Measurements from ENCODE around the gene RASAL2.
"Not testable (repeated sequence)": the region's sequence is repeated elsewhere in the genome, so short reads cannot be mapped to it uniquely, and the experiment has no call there.

Gene RASAL2

GRCh38 chr1:178500091-178500770, 406.3 kb downstream of the RASAL2 start:
- DNase-seq = no peak

DNA sequence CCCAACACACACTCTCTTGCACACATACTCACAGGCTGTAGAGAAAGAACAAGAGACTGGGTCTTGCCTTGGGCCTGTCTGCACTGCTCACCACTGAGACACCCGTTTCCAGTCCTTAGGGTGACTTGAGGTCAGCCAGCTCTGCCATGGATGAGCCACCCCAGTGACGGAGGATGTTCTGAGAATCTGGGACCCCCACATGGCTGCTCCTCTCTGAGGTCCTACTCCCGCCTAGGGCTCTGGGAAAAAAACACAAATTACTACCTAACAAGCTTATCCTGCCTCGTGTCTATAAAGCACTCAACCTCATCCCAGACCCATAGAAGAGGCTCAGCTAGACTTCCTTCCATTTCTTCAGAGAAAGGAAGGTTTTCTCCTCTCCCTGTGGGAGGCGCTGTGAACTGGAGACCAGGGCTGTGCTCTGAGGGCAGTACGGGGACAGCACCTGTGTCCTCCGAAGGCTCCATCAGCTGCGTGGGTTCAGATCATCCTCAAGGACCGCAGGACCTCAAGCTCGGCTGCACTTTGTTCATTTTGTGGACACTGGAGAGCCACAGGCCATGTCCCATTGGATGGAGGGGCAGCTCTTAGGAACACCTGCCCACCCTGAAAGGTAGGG, 407.1 kb downstream of the RASAL2 start:
- DNase-seq = no peak

- peak; percentile 30 for DNase-seq
These were observed 407.9 kb downstream of the RASAL2 start for GRCh38 chr1:178501705-178502329.

DNA sequence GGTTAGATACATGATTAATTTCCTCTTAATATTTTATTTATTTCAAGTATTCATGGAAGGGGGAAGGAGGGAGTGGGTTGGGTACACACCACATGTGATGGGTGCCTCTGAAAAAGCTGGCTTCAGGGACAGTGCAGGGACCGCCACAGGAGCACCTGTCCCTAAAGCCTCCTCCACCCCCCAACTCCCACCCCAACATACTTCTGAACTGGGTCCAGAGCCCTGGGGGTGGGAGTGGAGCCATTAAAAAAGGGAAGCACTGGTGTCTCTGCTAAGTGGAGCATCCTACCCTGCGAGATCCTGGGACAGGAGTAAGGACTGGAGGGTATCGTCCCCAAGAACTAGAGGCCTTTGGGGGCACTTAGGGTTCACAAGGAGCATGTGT, 408.4 kb downstream of the RASAL2 start:
- no peak for DNase-seq

- DNase-seq = no peak
These were observed 409.0 kb downstream of the RASAL2 start for GRCh38 chr1:178502856-178503255.

DNA sequence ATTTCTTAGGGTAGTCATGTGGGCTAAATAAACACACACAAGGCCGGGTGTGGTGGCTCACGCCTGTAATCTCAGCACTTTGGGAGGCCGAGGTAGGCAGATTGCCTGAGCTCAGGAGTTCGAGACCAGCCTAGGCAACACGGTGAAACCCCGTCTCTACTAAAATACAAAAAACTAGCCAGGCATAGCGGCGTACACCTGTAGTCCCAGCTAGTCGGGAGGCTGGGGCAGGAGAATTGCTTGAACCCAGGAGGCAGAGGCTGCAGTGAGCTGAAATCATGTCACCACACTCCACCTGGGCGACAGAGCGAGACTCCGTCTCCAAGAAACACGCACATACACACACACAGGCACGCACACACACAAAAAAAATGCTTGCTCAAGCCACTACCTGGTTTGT, 409.4 kb downstream of the RASAL2 start:
- not testable (repeated sequence) for DNase-seq

- no peak for DNase-seq
These were observed 409.9 kb downstream of the RASAL2 start for GRCh38 chr1:178503849-178504248.

DNA sequence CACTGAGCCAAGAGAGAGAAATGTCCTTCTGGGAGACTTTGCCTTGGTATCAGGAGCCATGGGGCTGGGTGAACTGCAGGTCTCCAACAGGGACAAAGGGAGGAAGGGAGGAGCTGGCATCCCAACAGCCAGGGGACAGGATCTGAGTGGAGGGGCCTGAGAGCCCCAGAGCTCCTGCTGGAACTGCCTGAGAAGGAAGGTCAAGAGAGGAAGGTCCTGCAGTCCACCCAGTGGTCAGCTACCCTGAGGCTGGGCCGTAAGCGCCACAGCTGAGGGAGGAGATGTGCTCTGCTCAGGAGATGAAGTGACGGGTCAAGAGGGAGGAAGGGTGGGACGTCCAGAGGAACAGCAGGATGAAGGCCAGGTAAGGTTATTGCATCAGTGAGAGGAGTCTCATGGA, 410.4 kb downstream of the RASAL2 start:
- DNase-seq = no peak

DNA sequence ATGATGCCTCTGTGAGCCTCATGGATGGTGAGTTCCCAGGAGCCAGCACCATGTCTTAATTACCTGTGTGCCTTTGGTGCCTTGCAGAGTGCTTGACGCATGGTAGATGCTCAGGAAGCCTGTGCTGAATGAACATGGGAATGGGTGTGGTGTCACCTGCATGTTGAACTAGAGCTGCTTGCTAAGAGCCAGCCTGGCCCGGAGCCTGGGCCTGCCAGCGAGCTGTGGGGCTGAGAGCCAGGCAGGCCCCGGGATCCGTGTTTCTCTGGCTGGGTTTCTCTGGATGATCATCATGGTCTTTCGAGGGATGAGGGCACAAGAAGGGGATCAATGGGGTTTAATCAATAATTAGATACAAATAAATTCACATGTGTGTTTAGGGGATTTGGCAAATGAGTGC, 412.3 kb downstream of the RASAL2 start:
- DNase-seq = no peak

- no peak for DNase-seq
These were observed 412.8 kb downstream of the RASAL2 start for GRCh38 chr1:178506669-178507068.

- DNase-seq = no peak
These were observed 415.6 kb downstream of the RASAL2 start for GRCh38 chr1:178509414-178510007.

- no peak for DNase-seq
These were observed 416.3 kb downstream of the RASAL2 start for GRCh38 chr1:178510155-178510554.

- no peak for DNase-seq
These were observed 418.8 kb downstream of the RASAL2 start, which contains the start of gene TEX35 for GRCh38 chr1:178512566-178513277. TEX35 (plus strand) TSS chr1:178513109; CDS start chr1:178513189, 80 bp downstream.

DNA sequence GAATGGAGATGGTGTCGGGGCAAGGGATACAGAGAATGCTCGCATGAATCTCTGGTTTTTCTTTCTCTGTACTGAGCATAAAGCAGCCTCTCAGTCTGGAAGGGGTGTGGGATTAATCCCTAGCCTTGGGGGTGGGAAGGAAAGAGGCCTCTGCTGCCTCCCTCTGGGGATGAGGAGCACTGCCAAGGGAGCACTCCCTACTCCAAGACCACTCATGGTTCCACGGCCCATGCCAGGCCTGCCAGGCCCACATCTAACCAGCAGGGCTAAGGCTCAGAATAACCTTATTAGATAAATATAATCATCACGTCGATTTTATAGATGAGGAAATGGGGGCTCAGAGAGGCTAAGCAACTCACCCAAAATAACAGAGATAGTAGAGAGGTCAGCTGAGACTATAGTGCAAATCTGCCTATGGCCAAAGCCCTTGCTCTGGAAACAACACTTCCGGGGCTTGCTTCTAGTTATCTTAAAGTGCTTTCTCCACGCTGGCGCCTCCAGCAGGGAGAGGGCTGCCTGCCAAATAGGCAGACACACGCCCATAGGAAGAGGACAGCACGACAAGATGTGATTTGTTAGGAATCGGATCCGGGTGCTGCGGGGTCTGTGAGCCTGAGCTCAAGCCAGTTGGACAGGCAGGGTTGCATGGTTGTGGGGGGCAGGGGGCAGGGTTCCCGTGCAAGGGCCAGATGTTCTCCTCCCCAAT, 419.5 kb downstream of the RASAL2 start:
- DNase-seq = no peak

DNA sequence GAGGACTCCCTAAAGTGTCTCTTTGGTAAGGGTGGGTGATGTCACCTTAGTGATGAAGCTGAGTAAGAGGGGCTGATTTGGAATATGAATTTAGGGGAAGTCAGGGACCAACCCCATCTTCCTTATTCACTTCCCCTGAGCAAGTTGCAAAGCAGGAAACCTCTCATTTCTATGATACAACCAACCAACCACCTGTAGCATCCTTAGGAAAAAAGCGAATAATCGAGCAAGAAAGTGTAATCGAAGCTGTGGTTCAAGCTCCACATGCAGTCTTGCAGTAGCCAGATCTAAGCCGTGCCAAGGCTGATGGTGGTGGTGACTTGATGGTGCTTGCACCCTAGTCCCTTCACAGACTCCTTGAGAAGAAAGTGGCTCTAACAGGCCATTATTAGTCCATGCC, 422.2 kb downstream of the RASAL2 start:
- no peak for DNase-seq

DNA sequence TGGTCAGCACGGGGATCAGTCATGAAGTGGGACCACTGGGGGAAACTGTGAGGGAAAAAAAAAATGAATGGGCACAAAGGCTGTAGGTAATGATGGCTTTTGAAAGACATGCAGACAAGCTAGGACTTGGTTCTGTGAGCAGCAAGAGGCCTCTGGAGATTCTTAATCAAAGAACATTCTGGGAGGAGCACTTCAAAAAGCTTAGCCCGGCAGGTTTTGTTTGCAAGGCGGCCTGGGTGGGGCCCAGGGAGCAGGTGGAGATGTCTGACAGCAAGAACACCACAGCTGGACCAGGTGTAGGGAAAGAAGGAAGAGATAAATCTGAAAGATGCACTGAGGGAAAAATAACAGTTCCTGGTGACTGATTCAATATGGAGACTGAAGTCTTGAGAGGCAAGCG, 425.0 kb downstream of the RASAL2 start:
- DNase-seq = no peak

DNA sequence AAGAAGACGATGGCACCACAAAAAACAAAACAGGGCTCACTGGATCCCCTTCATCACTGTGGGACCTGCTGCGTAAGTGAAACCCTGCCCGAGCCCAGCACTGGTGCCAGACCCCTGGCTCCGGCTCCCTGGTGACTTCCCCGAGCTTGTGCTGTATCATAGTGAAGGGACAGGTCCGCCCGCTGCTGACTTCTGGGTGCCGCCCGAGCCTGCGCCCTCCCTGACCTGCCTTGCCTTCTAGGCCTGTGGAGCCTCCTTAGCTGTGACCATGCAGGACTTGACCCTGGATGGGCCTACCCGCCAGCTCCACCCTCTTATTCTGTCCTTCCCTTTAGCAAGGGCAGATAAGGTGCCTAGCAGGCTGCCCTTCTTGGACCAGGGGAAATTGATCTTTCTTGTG, 426.9 kb downstream of the RASAL2 start:
- no peak for DNase-seq

GRCh38 chr1:178521241-178521640, 427.3 kb downstream of the RASAL2 start:
- no peak for DNase-seq

- no peak for DNase-seq
These were observed 433.2 kb downstream of the RASAL2 start for GRCh38 chr1:178527117-178527516.

DNA sequence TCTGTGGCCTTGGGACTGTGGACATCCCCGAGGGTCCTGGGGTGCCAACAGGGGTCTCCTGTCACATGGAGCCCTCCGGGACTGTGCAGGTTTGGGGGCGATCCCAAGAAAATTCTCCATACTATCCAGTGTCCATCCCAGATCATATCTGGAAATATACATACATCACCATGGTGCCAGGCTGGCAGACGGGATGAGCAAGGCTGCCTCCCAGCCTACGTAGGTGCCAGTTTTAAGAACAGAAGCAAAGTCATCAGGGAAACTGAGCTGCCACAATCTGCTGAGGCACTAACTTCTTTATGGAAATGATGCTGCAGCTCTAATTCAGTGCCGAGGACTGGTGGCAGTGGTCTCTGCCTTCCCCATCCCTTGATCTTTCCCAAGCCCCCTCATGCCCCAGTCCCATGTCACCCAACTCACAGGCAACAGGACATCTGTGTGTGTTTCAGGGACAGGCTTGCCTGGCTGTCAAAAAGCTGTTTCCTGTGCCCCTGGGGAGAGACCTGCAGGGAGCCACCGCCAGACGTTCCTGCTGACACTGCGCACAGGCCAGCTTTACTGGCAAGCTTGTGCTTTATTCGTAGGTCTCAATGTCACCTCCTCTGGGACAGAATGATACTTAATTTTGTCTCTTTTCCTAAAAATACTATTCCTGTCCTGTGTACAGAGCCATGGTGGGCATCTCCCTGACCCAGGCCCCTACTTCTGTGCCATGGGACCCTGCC, 434.5 kb downstream of the RASAL2 start:
- no peak for DNase-seq

GRCh38 chr1:178528953-178529335, 435.0 kb downstream of the RASAL2 start:
- DNase-seq = no peak
